GM18951 (cell line): ENCODE data around the gene NHLRC4.
"Not testable (repeated sequence)": the region's sequence is repeated elsewhere in the genome, so short reads cannot be mapped to it uniquely, and the experiment has no call there.

Experiments
- POLR2A ChIP-seq: IDR thresholded peaks from 4 replicates; pipeline ENCODE4 v1.6.1; 2011; ENCODE audit warnings: mild to moderate bottlenecking; ENCODE audit not compliant: insufficient read length, insufficient read depth; ENCODE audit errors: extremely low read depth
- in situ Hi-C: fragments of 300-500 bp; cut with MboI; formaldehyde crosslinking; loops from one replicate; pipeline ENCODE4 v1.12.0; 2022; ENCODE audit warnings: low sequenced_read_pairs, mixed read lengths, inconsistent platforms; ENCODE audit not compliant: unreplicated experiment

The NHLRC4 gene

GRCh38 chr16:591892-592517 lies 25.2 kb downstream of the NHLRC4 start:
- in situ Hi-C loops: no loop called here
- no peak for TF ChIP-seq POLR2A

- in situ Hi-C loops: no loop called here
- TF ChIP-seq POLR2A: no peak
These were observed 25.9 kb downstream of the NHLRC4 start for GRCh38 chr16:592518-593306.

DNA sequence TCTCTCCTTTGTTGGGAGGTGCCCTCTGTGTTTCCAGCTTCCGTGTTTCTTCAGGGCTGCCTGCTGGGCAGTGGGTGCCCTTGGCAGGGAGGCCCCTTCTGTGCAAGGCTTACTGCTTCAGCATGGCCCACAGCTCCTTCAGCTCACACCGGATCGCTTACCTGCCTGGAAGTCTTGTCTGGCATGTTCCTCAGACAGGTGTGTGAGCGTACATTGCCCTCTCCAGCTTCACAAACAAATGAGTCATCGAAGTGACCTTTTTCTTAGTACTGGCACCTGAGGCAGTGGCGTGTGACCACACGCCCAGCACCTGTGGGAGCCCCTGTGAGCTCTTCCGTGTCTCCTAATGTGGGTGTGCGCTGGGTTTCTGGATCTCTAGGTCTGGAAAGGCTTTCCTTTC lies 26.6 kb downstream of the NHLRC4 start:
- no peak for TF ChIP-seq POLR2A
- in situ Hi-C loops: no loop called here

DNA sequence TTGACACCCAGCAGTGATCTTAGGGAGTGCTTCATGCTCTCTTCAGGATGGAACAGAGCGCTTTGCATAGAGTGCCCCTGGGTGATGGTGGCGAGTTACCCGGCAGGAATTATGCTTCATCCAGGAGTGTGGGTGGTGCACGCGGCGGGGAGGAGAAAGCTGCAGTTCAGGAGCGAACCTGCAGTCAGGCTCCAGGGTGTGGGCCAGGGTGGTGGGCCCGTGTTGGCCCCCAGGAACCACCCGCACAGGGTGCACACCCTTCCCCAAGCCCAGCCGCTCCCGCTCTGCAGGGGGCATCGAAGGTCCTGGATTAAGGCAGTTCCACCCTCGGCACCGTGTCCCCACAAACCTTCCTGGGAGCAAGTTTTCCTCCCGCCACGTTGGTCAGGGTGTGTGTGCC lies 27.0 kb downstream of the NHLRC4 start:
- in situ Hi-C loops: no loop called here
- no peak for TF ChIP-seq POLR2A

DNA sequence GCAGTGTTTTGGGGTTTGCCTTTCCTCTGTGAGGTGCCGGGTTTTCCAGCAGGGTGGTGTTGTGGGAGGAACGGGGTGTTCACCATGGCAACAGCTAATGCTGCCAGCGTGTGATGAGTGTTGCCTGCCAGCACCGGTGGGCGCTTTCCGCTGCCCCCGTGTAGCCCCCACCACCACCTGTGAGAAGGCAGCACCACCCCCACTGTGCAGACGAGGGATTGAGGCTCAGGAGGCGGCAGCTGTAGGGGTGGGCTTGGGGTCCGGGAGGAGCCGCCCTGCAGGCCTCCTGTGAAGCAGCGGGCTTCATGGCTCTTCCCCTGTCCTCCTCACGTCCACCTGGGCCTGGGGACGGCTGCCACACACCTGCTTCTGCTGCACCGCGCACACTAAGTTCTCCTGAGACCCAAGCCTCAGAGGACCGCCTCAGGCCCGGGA lies 28.3 kb downstream of the NHLRC4 start:
- no peak for TF ChIP-seq POLR2A
- in situ Hi-C loops: no loop called here

GRCh38 chr16:595942-596735 lies 29.3 kb downstream of the NHLRC4 start:
- TF ChIP-seq POLR2A: no peak
- in situ Hi-C loops: no loop called here

GRCh38 chr16:596736-597060 lies 29.9 kb downstream of the NHLRC4 start:
- no peak for TF ChIP-seq POLR2A
- in situ Hi-C loops: no loop called here

DNA sequence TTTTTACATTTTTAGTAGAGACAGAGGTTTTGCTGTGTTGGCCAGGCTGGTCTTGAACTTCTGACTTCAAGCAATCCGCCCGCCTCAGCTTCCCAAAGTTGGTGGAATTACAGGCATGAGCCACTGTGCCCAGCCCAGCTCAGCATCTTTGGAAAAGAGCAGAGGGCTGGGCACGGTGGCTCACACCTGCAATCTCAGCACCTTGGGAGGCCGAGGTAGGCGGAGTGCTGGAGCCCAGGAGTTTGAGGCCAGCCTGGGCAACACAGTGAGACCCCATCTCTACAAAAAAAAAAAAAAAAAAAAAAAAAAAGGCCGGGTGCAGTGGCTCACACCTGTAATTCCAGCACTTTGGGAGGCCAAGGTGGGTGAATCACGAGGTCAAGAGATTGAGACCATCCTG lies 30.9 kb downstream of the NHLRC4 start:
- in situ Hi-C loops: not testable (repeated sequence)

GRCh38 chr16:598823-599739 lies 32.3 kb downstream of the NHLRC4 start:
- no peak for TF ChIP-seq POLR2A
- in situ Hi-C loops: no loop called here

GRCh38 chr16:600781-601180 lies 34.0 kb downstream of the NHLRC4 start:
- in situ Hi-C loops: no loop called here
- no peak for TF ChIP-seq POLR2A

GRCh38 chr16:603933-604332 lies 37.1 kb downstream of the NHLRC4 start:
- no peak for TF ChIP-seq POLR2A
- in situ Hi-C loops: no loop called here

DNA sequence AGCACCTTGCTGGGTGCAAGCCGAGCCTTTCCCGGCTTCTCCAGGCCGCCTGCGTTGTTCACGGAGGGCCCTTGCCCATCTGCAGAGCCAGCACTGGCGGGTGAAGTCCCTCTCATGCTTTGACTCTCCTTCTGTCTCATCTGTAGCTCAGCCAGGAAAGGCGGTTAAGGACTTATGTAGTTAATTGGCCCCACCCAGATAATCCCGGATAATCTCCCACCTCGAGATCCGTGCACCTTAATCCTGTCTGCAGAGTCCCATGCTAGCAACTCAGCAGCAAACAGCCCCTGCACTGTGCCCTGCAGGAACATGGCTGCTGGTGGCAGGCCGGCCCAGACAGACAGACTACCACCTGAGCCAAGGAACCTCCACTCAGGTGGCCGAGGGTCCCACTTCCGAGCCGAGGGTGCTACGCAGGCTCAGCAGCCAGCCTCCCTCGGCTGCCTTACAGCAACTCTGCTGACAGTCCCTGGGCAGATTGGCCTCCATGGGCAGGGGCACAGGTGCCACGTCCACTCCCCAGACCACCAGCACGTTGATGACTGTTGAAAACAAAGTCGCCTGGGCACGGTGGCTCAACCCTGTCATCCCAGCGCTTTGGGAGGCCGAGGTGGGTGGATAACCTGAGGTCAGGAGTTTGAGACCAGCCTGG lies 40.0 kb downstream of the NHLRC4 start:
- no peak for TF ChIP-seq POLR2A

DNA sequence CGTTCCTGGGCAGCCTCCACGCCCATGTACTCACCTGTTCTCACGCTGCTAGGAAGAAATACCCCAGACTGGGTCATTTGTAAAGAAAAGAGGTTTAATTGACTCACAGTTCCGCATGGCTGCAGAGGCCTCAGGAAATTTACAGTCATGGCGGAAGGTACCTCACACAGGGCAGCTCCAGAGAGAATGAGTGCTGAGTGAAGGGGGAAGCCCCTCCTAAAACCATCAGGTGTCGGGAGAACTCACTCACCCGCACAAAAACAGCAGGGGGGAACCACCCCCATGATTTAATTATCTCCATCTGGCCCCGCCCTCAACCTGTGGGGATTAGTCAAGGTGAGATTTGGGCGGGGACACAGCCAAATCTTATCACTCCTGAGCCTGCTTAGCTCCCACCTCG lies 41.2 kb downstream of the NHLRC4 start:
- no peak for TF ChIP-seq POLR2A
- in situ Hi-C loops: no loop called here

More for the DNA sequence above, 40.0 kb downstream of the NHLRC4 start:
- in situ Hi-C loops: no loop called here

- no peak for TF ChIP-seq POLR2A
- in situ Hi-C loops: no loop called here
These were observed 42.5 kb downstream of the NHLRC4 start for GRCh38 chr16:609316-609715.
